Stimulated activated naive CD8-positive, alpha-beta T cell treated with anti-CD3 and anti-CD28 coated beads, Interleukin-15, Interleukin-2, amounts not matched to agents 100 U/mL and 50 U/mL, for 24 hours (primary cell): ENCODE measurements around the gene MYH11.
"Not testable (repeated sequence)": the region's sequence is repeated elsewhere in the genome, so short reads cannot be mapped to it uniquely, and the experiment has no call there.

Experiments
- ATAC-seq: fragments of 150-1000 bp; cut with Tn5 transposase; one replicate; pipeline ENCODE4 v1.10.0; 2021
- DNase-seq: peaks from one replicate; pipeline ENCODE4 v3.0.0; 2021

Gene MYH11

DNA sequence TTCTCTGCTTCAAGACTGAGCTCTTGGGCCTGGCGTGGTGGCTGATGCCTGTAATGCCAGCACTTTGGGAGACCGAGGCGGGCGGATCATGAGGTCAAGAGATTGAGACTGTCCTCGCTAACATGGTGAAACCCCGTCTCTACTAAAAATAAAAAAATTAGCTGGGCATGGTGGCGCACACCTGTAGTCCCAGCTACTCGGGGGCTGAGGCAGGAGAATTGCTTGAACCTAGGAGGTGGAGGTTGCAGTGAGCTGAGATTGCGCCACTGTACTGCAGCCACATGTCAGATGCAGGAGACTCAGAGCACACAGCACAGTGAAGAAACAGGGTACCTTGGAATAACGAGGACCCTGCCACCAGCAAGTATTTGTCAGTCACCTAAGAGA, 184.7 kb downstream of the MYH11 start:
- not testable (repeated sequence) for DNase-seq, ATAC-seq

GRCh38 chr16:15671530-15672117, 185.2 kb downstream of the MYH11 start:
- DNase-seq (no peak), ATAC-seq (no peak)

DNA sequence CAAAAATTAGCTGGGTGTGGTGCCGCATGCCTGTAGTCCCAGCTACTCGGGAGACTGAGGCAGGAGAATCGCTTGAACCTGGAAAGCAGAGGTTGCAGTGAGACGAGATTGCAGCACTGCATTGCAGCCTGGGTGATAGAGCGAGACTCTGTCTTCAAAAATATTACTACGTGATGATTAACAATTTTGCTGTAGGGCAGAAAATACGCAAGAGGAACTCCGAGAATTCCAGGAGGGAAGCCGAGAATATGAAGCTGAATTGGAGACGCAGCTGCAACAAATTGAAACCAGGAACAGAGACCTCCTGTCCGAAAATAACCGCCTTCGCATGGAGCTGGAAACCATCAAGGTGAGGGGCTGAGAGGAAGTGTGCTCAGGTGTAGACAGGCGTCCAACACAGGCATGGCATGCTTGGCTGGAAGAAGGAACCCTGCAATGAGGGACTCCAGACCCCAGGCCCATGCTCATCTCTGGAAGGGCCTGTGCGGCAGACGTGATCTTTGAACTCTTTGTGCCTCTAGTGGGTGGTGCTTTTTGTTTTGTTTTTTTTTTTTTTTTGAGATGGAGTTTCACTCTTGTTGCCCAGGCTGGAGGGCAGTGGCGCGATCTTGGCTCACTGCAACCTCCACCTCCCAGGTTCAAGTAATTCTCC, 189.6 kb downstream of the MYH11 start:
- no peak for ATAC-seq
- no peak for DNase-seq

DNA sequence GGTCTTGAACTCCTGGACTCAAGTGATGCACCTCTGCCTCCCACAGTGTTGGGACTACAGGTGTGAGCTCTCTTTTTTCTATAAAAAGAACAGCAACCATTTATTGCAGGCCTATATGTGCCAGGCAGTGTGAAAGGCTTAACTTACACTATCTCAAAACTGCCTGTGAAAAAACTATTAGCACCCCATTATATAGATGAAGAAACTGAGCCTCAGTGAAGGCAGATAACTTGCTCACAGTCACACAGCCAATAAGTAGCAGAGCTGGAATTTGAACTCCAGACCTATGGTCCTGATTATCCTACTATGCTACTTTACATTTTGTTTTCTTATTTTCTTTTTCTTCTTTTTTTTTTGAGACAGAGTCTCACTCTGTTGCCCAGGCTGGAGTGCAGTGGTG, 191.7 kb downstream of the MYH11 start:
- DNase-seq, result no peak
- ATAC-seq, result no peak

GRCh38 chr16:15660203-15660601, 196.6 kb downstream of the MYH11 start:
- ATAC-seq (no peak), DNase-seq (no peak)

DNA sequence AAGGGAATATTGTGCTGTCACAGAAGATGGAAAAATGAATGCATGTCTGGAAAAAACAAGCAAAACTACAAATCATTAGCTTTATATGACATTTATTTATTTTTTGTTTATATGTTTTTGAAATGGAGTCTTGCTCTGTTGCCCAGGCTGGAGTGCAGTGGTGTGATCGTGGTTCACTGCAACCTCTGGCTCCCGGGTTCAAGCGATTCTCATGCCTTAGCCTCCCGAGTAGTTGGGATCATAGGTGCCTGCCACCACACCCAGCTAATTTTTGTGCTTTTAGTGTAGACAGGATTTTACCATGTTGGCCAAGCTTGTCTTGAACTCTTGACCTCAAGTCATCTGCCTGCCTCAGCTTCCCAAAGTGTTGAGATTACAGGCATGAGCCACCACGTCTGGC, 198.3 kb downstream of the MYH11 start:
- DNase-seq (no peak), ATAC-seq (no peak)

DNA sequence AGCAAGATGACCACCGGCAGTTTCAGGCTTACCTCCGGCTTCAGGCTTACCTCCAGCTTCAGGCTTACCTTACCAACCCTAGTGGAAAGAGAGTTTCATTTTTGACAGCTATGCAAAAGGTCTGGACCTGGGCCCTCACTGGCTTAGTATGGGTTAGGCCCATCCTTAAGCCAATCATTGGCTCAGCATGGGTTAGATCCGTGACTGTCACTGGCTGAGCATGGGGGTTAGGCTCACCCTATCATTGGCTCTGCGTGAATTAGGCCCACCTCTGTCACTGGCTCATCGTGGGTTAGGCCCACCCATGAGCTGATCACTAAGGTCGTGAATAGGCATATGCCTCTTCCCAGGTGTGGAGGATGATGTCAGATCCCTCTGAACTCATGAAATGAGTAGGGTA, 198.7 kb downstream of the MYH11 start:
- DNase-seq, result no peak
- peak; percentile 63 for ATAC-seq

DNA sequence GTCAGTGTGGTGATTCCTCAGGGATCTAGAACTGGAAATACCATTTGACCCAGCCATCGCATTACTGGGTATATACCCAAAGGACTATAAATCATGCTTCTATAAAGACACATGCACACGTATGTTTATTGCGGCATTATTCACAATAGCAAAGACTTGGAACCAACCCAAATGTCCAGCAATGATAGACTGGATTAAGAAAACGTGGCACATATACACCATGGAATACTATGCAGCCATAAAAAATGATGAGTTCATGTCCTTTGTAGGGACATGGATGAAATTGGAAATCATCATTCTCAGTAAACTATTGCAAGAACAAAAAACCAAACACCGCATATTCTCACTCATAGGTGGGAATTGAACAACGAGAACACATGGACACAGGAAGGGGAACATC, 201.3 kb downstream of the MYH11 start:
- ATAC-seq, result not testable (repeated sequence)

GRCh38 chr16:15654591-15654990, 202.2 kb downstream of the MYH11 start:
- ATAC-seq (no peak), DNase-seq (no peak)

More for the DNA sequence above, 201.3 kb downstream of the MYH11 start:
- DNase-seq, result not testable (repeated sequence)

- no peak for ATAC-seq
- DNase-seq, result no peak
Observed at GRCh38 chr16:15653227-15653626, 203.6 kb downstream of the MYH11 start.
